HG02610 (cell line): ENCODE results near the gene RFX2.
"Not testable (repeated sequence)": the region's sequence is repeated elsewhere in the genome, so short reads cannot be mapped to it uniquely, and the experiment has no call there.

Source experiments
- ATAC-seq: cut with Tn5 transposase; IDR thresholded peaks from one replicate; pipeline ENCODE4 v1.9.1; 2021; ENCODE audit warnings: mild to moderate bottlenecking, moderate library complexity; ENCODE audit not compliant: unreplicated experiment

The RFX2 gene

GRCh38 chr19:5974721-5975387 lies 135.4 kb downstream of the RFX2 start:
- no peak for ATAC-seq

GRCh38 chr19:5973867-5974635 lies 136.2 kb downstream of the RFX2 start:
- no peak for ATAC-seq

GRCh38 chr19:5973376-5973775 lies 136.9 kb downstream of the RFX2 start:
- ATAC-seq: no peak

GRCh38 chr19:5972355-5972731 lies 138.0 kb downstream of the RFX2 start:
- ATAC-seq: no peak

GRCh38 chr19:5971714-5972354 lies 138.5 kb downstream of the RFX2 start:
- ATAC-seq: no peak

GRCh38 chr19:5969476-5969875 lies 140.8 kb downstream of the RFX2 start:
- ATAC-seq: no peak

GRCh38 chr19:5968431-5969373 lies 141.6 kb downstream of the RFX2 start:
- no peak for ATAC-seq

- no peak for ATAC-seq
Measured at GRCh38 chr19:5967994-5968430, 142.3 kb downstream of the RFX2 start.

- no peak for ATAC-seq
Measured at GRCh38 chr19:5967571-5967970, 142.7 kb downstream of the RFX2 start.

- ATAC-seq: no peak
Measured at GRCh38 chr19:5966941-5967340, 143.4 kb downstream of the RFX2 start.

- ATAC-seq: no peak
Measured at GRCh38 chr19:5966215-5966614, 144.1 kb downstream of the RFX2 start.

- ATAC-seq: no peak
Measured at GRCh38 chr19:5964816-5965565, 145.3 kb downstream of the RFX2 start.

- no peak for ATAC-seq
Measured at GRCh38 chr19:5963855-5964254, 146.4 kb downstream of the RFX2 start.

- not testable (repeated sequence) for ATAC-seq
Measured at GRCh38 chr19:5963259-5963658, 147.0 kb downstream of the RFX2 start.

GRCh38 chr19:5961969-5962945 lies 148.0 kb downstream of the RFX2 start:
- ATAC-seq: no peak

- ATAC-seq: not testable (repeated sequence)
Measured at GRCh38 chr19:5961641-5961968, 148.7 kb downstream of the RFX2 start.

GRCh38 chr19:5960005-5961001 lies 150.0 kb downstream of the RFX2 start:
- no peak for ATAC-seq
